Measurements from ENCODE around the gene AKR1C1. TPM values are rescaled to one million over a fixed set of nuclear protein-coding genes. Genes with fewer than 3 reads are reported as not detected.
"Not testable (repeated sequence)": the region's sequence is repeated elsewhere in the genome, so short reads cannot be mapped to it uniquely, and the experiment has no call there.

AKR1C1 gene
- polyA plus RNA-seq (2012; ENCODE audit: low read depth, missing spikeins), result 0.04 TPM

DNA sequence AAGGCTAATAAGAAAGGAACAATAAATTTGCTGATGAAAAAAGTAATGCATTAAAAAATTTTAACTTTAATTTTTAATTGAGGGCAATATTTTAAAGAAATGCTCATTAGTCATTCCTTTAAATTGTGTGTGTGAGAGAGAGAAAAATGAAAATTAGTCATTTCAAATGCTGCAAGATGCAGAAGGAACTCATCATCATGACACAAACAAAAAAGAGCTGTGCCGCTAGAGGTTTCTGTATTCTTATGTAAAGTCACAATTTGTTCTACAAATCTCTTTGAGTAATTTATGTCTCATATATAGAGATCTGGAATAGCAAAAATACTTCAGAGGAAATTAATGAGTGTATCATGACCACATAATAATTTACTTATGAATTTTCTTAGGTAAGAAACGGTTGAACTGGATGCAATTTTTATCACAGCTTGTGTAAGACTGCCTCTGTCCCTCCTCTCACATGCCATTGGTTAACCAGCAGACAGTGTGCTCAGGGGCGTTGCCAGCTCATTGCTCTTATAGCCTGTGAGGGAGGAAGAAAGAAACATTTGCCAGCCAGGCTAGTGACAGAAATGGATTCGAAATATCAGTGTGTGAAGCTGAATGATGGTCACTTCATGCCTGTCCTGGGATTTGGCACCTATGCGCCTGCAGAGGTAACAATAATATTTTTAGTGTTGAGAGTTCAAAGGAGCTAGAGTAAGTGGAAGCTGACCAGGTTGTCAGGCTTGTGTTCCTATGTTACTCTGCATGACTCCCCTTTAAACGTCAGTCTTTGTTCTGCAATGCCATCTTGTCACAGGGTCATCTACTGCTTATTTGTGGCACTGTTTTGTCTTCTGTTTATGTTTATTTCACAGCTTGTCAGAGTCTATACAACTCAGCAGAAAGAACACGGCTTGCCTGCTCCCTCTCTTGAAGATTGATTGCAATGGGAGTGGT is at the start of gene AKR1C1:
Gene AKR1C1 (plus strand): TSS at position 540 of the 939 bp plus-strand sequence. CDS start 30 bp downstream, at position 570.
- not testable (repeated sequence) for FAIRE-seq; DNase-seq (ENCODE audit: insufficient read length, low spot score)

DNA sequence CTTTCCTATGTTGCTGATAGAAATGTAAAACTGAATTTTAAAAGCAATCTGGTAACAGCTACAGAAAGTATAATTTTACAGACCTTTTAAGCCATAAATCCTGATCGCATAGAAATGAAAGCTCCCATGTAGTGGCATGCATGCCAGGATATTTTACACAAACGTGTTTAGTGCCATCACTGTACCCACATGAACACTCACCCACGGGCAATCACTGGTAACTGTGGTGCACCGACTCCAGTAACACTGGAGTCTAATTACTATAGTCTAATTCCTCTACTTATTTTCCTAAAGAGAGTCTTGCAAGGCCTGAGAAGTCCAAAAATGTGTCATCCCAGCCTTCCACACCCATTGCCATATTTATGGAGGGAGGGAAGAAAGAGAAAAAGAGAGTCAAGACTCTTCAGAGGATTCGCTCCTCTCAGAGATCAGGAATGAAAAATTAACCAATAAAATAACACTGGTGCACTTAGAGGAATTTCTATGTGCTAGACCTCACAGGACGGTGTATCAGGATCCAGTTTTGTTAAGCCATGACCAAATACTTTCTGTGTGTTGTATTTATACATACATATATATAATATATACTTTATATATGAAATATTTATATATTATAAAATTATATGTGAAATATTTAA is 48.9 kb upstream of the AKR1C1 start:
- DNase-seq (ENCODE audit: insufficient read length, low spot score) (no peak), FAIRE-seq (no peak)
- no peak for TF ChIP-seq POU2F2 (IDR thresholded peaks at IDR 0.05; ENCODE audit: low read depth, low read length)
- TF ChIP-seq TAF1 (IDR thresholded peaks at IDR 0.05; ENCODE audit: low read depth, low read length), result no peak
- no peak for TF ChIP-seq SPI1 (IDR thresholded peaks at IDR 0.05; ENCODE audit: low read depth, low read length)
- no peak for TF ChIP-seq PAX5 (IDR thresholded peaks at IDR 0.05; ENCODE audit: insufficient read depth, low read length, severe bottlenecking)
- TF ChIP-seq POLR2A (IDR thresholded peaks at IDR 0.05; ENCODE audit: low read depth, low read length), result no peak
- no peak for TF ChIP-seq POLR2AphosphoS5 (IDR thresholded peaks at IDR 0.05; ENCODE audit: low read depth, low read length)

DNA sequence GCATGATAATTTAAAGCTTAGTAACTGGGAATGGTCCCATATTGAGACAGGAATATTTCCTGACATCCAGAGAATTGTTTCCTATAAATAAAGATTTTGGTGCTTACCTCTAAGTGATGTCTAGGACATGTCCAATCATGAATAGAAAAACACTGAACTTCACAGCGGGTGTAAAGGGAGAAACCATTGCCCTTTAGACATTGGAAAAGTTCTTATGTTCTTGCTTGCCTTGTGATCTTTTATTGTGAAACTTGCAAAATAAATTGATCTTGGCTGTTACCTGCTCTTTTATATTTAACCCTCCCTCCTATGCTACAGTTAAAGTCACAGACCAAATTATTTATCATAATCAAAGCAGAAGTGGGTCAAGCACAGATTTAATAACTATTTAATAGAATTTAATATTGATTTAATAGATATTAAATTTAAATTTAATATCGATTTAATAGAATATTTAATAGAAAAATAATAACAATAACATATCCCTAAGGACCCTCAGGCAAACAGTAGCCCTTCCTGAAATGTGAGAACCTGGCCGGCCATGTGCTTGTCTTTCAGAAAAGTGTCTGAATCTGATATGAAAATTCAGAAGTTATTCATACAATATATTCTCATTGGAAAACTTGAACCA is 47.0 kb upstream of the AKR1C1 start:
- DNase-seq (ENCODE audit: insufficient read length, low spot score), result no peak
- no peak for FAIRE-seq
- TF ChIP-seq POLR2A (IDR thresholded peaks at IDR 0.05; ENCODE audit: low read depth, low read length) (no peak), POLR2AphosphoS5 (IDR thresholded peaks at IDR 0.05; ENCODE audit: low read depth, low read length) (no peak), SPI1 (IDR thresholded peaks at IDR 0.05; ENCODE audit: low read depth, low read length) (no peak), POU2F2 (IDR thresholded peaks at IDR 0.05; ENCODE audit: low read depth, low read length) (no peak), PAX5 (IDR thresholded peaks at IDR 0.05; ENCODE audit: insufficient read depth, low read length, severe bottlenecking) (no peak), TAF1 (IDR thresholded peaks at IDR 0.05; ENCODE audit: low read depth, low read length) (no peak)

DNA sequence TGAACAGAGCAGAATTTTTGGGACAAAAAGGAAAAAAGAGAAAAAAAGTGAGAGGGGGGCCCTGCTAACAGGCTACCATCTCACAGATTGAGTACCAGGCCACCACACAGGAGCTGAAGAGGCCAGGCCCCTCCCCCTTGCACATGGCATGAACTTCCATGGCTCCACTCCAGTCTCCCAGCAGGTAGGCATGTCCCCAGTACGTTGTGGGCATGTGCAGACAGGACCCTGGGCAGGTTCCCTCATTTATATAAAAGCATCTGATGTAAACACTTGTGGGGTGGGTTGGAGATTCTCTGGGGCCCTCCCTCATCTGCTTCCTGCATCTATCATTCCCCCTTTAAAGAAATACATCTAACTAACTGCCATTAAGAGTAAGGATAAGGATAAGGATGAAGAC is 45.0 kb upstream of the AKR1C1 start:
- FAIRE-seq (no peak), DNase-seq (ENCODE audit: insufficient read length, low spot score) (no peak)
- TF ChIP-seq POU2F2 (IDR thresholded peaks at IDR 0.05; ENCODE audit: low read depth, low read length) (no peak), TAF1 (IDR thresholded peaks at IDR 0.05; ENCODE audit: low read depth, low read length) (no peak), SPI1 (IDR thresholded peaks at IDR 0.05; ENCODE audit: low read depth, low read length) (no peak), POLR2AphosphoS5 (IDR thresholded peaks at IDR 0.05; ENCODE audit: low read depth, low read length) (no peak), PAX5 (IDR thresholded peaks at IDR 0.05; ENCODE audit: insufficient read depth, low read length, severe bottlenecking) (no peak), POLR2A (IDR thresholded peaks at IDR 0.05; ENCODE audit: low read depth, low read length) (no peak)

DNA sequence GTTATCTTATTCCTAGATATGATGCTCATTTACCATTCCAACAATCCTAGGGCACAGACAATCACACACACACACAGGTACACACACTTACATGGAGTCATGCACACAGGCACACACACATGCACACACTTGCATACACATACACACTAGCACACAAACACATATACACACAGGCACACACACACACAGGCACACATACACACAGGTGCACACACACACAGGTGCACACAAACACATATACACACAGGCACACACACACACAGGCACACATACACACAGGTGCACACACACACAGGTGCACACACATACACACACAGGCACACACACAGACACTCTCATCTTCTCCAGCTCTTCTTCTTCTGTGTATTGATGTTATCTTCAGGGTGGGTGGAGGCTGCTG is 38.7 kb upstream of the AKR1C1 start:
- DNase-seq (ENCODE audit: insufficient read length, low spot score), result not testable (repeated sequence)
- FAIRE-seq, result peak; percentile 70

DNA sequence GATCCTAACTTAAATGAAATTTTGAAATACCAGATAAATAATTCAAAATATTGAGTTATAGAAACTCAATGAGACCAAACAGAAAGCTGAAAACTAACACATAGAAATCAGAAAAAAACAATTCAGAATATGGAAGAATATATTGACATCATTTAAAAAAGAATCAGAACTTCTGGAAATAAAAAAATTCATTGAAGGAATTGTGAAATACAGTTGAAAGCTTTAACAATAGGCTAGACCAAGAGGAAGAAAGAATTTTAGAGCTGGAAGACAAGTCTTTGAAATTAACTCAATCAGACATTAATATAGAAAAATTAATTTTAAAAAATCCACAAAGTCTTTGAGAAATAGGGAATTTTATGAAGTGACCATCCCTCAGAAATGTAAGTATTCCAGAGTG is 36.8 kb upstream of the AKR1C1 start:
- FAIRE-seq, result no peak
- TF ChIP-seq SPI1 (IDR thresholded peaks at IDR 0.05; ENCODE audit: low read depth, low read length) (no peak), POLR2A (IDR thresholded peaks at IDR 0.05; ENCODE audit: low read depth, low read length) (no peak), PAX5 (IDR thresholded peaks at IDR 0.05; ENCODE audit: insufficient read depth, low read length, severe bottlenecking) (no peak), POU2F2 (IDR thresholded peaks at IDR 0.05; ENCODE audit: low read depth, low read length) (no peak), TAF1 (IDR thresholded peaks at IDR 0.05; ENCODE audit: low read depth, low read length) (no peak)
- DNase-seq (ENCODE audit: insufficient read length, low spot score), result no peak

DNA sequence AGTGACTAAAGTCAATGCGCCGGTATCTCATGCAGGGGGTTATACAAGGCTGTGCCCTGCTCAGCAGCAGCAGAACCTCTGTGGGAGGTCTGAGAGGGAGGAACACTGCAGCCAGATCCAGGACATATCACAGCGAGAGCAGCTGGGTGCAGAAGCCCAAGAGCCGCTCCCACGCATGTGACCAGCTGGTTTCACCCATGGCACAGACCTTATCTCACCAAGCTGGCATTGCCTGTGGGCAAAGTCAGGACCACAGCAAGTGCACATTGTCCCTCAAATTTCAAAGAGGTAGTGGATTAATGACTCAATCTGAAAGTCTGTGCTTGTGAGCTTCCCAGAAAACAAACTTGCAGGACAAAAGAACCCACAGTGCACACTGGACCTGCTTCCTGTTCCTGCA is 31.6 kb upstream of the AKR1C1 start:
- no peak for FAIRE-seq

DNA sequence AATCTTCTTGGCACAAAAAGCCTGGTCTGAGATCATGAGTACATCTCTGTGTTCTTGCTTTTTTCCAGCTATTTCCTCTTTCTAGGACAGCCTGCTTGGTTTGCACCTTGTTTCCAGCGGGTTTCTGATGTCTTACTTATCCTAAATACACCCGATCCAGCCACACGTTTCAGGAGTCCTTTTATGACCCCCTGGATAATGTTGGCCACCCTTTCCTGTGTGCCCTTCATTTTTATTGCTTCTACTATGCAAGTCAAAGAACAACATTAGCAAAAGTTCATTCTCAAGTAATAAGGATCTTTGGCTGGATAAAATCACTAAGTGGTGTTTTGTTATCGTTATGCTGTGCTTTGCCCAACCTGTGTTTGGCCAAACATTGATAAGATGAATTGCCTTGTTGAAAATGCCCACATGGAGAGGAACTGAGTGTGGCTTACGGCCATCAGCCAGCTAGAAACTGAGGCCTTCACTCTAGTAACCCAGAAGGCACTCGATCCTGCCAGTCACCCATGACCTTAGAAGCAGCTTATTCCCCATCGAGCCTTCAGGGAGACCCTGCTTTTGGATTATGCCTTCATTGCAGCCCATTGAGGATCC is 28.7 kb upstream of the AKR1C1 start:
- DNase-seq (ENCODE audit: insufficient read length, low spot score) (no peak), FAIRE-seq (no peak)
- TF ChIP-seq POLR2AphosphoS5 (IDR thresholded peaks at IDR 0.05; ENCODE audit: low read depth, low read length) (no peak), POU2F2 (IDR thresholded peaks at IDR 0.05; ENCODE audit: low read depth, low read length) (no peak), POLR2A (IDR thresholded peaks at IDR 0.05; ENCODE audit: low read depth, low read length) (no peak), SPI1 (IDR thresholded peaks at IDR 0.05; ENCODE audit: low read depth, low read length) (no peak), TAF1 (IDR thresholded peaks at IDR 0.05; ENCODE audit: low read depth, low read length) (no peak), PAX5 (IDR thresholded peaks at IDR 0.05; ENCODE audit: insufficient read depth, low read length, severe bottlenecking) (no peak)

More for the DNA sequence above, 31.6 kb upstream of the AKR1C1 start:
- DNase-seq (ENCODE audit: insufficient read length, low spot score), result no peak
- no peak for TF ChIP-seq SPI1 (IDR thresholded peaks at IDR 0.05; ENCODE audit: low read depth, low read length)

DNA sequence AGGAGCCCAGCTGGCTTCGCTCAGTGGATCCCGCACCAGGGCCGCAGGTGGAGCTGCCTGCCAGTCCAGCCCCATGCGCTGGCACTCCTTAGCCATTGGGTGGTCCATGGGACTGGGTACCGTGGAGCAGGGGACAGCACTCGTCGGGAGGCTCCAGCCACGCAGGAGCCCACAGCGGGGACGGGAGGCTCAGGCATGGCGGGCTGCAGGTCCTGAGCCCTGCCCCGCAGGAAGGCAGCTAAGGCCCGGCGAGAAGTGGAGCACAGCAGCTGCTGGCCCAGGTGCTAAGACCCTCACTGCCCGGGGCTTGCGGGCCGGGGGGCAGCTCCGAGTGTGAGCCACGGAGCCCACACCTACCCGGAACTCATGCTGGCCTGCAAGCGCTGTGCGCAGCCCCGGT is 25.9 kb upstream of the AKR1C1 start:
- TF ChIP-seq PAX5 (IDR thresholded peaks at IDR 0.05; ENCODE audit: insufficient read depth, low read length, severe bottlenecking) (no peak), POLR2AphosphoS5 (IDR thresholded peaks at IDR 0.05; ENCODE audit: low read depth, low read length) (no peak), POU2F2 (IDR thresholded peaks at IDR 0.05; ENCODE audit: low read depth, low read length) (no peak), TAF1 (IDR thresholded peaks at IDR 0.05; ENCODE audit: low read depth, low read length) (no peak), SPI1 (IDR thresholded peaks at IDR 0.05; ENCODE audit: low read depth, low read length) (no peak), POLR2A (IDR thresholded peaks at IDR 0.05; ENCODE audit: low read depth, low read length) (no peak)
- no peak for DNase-seq (ENCODE audit: insufficient read length, low spot score)
- no peak for FAIRE-seq

Measured in GM12891 (cell line).